ENCODE measurements around the gene CTBP2.

CTBP2 gene

GRCh38 chr10:125106586-125106985 lies 53.8 kb downstream of the CTBP2 start:
- DNase-seq (ENCODE audit: low read depth), result no peak

- no peak for DNase-seq (ENCODE audit: low read depth)
Observed at GRCh38 chr10:125105706-125106255, 54.6 kb downstream of the CTBP2 start.

GRCh38 chr10:125105155-125105554 lies 55.2 kb downstream of the CTBP2 start:
- no peak for DNase-seq (ENCODE audit: low read depth)

GRCh38 chr10:125104559-125104958 lies 55.8 kb downstream of the CTBP2 start:
- no peak for DNase-seq (ENCODE audit: low read depth)

- DNase-seq (ENCODE audit: low read depth), result no peak
Observed at GRCh38 chr10:125103924-125104323, 56.4 kb downstream of the CTBP2 start.

GRCh38 chr10:125103466-125103865 lies 56.9 kb downstream of the CTBP2 start:
- DNase-seq (ENCODE audit: low read depth), result no peak

GRCh38 chr10:125102821-125103220 lies 57.5 kb downstream of the CTBP2 start:
- DNase-seq (ENCODE audit: low read depth), result no peak

- DNase-seq (ENCODE audit: low read depth), result peak; percentile 37
Observed at GRCh38 chr10:125102246-125102645, 58.1 kb downstream of the CTBP2 start.

- no peak for DNase-seq (ENCODE audit: low read depth)
Observed at GRCh38 chr10:125101581-125101980, 58.8 kb downstream of the CTBP2 start.

- DNase-seq (ENCODE audit: low read depth), result no peak
Observed at GRCh38 chr10:125101049-125101448, 59.3 kb downstream of the CTBP2 start.

GRCh38 chr10:125097409-125098070 lies 62.8 kb downstream of the CTBP2 start:
- no peak for DNase-seq (ENCODE audit: low read depth)

- no peak for DNase-seq (ENCODE audit: low read depth)
Observed at GRCh38 chr10:125096975-125097374, 63.4 kb downstream of the CTBP2 start.

- no peak for DNase-seq (ENCODE audit: low read depth)
Observed at GRCh38 chr10:125096371-125096770, 64.0 kb downstream of the CTBP2 start.

GRCh38 chr10:125095776-125096175 lies 64.6 kb downstream of the CTBP2 start:
- no peak for DNase-seq (ENCODE audit: low read depth)

GRCh38 chr10:125095228-125095627 lies 65.1 kb downstream of the CTBP2 start:
- DNase-seq (ENCODE audit: low read depth), result no peak

GRCh38 chr10:125094806-125095205 lies 65.6 kb downstream of the CTBP2 start:
- DNase-seq (ENCODE audit: low read depth), result no peak

- DNase-seq (ENCODE audit: low read depth), result no peak
Observed at GRCh38 chr10:125093974-125094705, 66.2 kb downstream of the CTBP2 start.

GRCh38 chr10:125093199-125093973 lies 67.0 kb downstream of the CTBP2 start:
- no peak for DNase-seq (ENCODE audit: low read depth)

GRCh38 chr10:125092564-125093031 lies 67.8 kb downstream of the CTBP2 start:
- no peak for DNase-seq (ENCODE audit: low read depth)

- no peak for DNase-seq (ENCODE audit: low read depth)
Observed at GRCh38 chr10:125091891-125092290, 68.5 kb downstream of the CTBP2 start.

GRCh38 chr10:125089469-125089868 lies 70.9 kb downstream of the CTBP2 start:
- DNase-seq (ENCODE audit: low read depth), result no peak

GRCh38 chr10:125087897-125088215 lies 72.5 kb downstream of the CTBP2 start:
- DNase-seq (ENCODE audit: low read depth), result no peak

All from non-pigmented ciliary epithelial cell (primary cell).